Brain microvascular endothelial cell (primary cell): Measurements from ENCODE around the gene NENF.
A peak's percentile ranks its signal among the peaks of the same experiment; 100 is the strongest.

Experiments used
- DNase-seq: peaks from one replicate; pipeline ENCODE4 v3.0.0-alpha.2; 2020
- H3K27ac ChIP-seq: fragments of 250-450 bp; sonication (Bioruptor Pico); 2 replicates; pipeline ENCODE4 v1.5.1; 2020; ENCODE audit warnings: mild to moderate bottlenecking, moderate library complexity
- H3K27me3 ChIP-seq: fragments of 250-450 bp; sonication (Bioruptor Pico); replicated peaks from 2 replicates; pipeline ENCODE4 v1.5.1; 2020; ENCODE audit warnings: mild to moderate bottlenecking
- H3K36me3 ChIP-seq: fragments of 250-450 bp; sonication (Bioruptor Pico); replicated peaks from 2 replicates; pipeline ENCODE4 v1.5.1; 2020; ENCODE audit warnings: mild to moderate bottlenecking
- H3K4me3 ChIP-seq: 2 replicates; pipeline ENCODE4 v1.5.1; 2011; ENCODE audit warnings: low read depth, mild to moderate bottlenecking, control low read depth, low read length, moderate library complexity
- in situ Hi-C: cut with HindIII; loops from 2 replicates; pipeline ENCODE4 v1.10.0; 2017; ENCODE audit warnings: low sequenced_read_pairs, low pct_ligation_motif_present
- TF ChIP-seq, protein P1 (sequence below): IDR thresholded peaks from 2 replicates; pipeline ENCODE4 v1.5.1; 2011; ENCODE audit warnings: low read depth, mild to moderate bottlenecking, moderate library complexity, low read length, control low read depth, inconsistent platforms; ENCODE audit errors: missing control alignments

Gene NENF

DNA sequence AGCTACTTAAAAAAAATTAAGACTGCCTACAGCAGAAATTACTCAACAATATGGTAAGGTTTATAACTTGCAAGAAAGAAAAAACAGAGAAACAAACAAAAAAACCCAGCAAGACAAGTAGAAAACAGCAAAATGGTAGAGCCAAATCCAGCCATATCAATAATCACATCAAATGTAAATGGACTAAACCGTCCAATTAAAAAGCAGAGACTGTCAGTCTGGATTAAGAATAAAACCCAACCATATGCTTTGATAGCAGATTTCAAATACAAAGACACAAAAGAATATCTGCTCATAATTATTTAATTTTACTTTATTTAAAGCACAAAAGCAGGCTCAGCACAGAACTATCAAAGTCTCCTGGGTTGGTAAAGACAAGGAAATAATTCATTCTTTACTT lies 35.5 kb upstream of the NENF start:
- TF ChIP-seq, protein P1, sequence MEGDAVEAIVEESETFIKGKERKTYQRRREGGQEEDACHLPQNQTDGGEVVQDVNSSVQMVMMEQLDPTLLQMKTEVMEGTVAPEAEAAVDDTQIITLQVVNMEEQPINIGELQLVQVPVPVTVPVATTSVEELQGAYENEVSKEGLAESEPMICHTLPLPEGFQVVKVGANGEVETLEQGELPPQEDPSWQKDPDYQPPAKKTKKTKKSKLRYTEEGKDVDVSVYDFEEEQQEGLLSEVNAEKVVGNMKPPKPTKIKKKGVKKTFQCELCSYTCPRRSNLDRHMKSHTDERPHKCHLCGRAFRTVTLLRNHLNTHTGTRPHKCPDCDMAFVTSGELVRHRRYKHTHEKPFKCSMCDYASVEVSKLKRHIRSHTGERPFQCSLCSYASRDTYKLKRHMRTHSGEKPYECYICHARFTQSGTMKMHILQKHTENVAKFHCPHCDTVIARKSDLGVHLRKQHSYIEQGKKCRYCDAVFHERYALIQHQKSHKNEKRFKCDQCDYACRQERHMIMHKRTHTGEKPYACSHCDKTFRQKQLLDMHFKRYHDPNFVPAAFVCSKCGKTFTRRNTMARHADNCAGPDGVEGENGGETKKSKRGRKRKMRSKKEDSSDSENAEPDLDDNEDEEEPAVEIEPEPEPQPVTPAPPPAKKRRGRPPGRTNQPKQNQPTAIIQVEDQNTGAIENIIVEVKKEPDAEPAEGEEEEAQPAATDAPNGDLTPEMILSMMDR: no peak
- Histone ChIP-seq H3K27ac (no peak overlapping the region), H3K4me3 (no peak overlapping the region), H3K36me3 (no peaks in the 10 kb centered on the region), H3K27me3 (no peaks in the 10 kb centered on the region)
- in situ Hi-C loops: no loop called here
- no peak for DNase-seq

DNA sequence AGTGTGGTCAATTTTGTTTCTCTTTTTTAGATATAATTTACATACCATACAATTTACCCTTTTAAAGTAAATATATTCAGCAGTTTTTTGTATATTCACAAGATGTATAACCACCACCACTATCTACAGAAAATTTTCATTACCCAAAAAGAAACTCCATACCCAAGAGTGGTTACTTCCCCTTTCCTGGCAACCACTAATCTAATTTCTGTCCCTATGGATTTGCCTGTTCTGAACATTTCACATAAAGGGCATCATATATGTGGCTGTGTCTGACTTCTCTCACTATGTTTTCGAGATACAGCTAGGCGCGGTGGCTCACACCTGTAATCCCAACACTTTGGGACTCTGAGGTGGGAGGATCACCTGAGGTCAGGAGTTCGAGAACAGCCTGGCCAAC lies 31.7 kb upstream of the NENF start:
- Histone ChIP-seq H3K36me3 (peaks cover 4% of the 10 kb centered on the region), H3K27me3 (no peaks in the 10 kb centered on the region), H3K4me3 (no peak overlapping the region), H3K27ac (no peak overlapping the region)
- no peak for DNase-seq
- in situ Hi-C loops: no loop called here
- TF ChIP-seq, protein P1: no peak

DNA sequence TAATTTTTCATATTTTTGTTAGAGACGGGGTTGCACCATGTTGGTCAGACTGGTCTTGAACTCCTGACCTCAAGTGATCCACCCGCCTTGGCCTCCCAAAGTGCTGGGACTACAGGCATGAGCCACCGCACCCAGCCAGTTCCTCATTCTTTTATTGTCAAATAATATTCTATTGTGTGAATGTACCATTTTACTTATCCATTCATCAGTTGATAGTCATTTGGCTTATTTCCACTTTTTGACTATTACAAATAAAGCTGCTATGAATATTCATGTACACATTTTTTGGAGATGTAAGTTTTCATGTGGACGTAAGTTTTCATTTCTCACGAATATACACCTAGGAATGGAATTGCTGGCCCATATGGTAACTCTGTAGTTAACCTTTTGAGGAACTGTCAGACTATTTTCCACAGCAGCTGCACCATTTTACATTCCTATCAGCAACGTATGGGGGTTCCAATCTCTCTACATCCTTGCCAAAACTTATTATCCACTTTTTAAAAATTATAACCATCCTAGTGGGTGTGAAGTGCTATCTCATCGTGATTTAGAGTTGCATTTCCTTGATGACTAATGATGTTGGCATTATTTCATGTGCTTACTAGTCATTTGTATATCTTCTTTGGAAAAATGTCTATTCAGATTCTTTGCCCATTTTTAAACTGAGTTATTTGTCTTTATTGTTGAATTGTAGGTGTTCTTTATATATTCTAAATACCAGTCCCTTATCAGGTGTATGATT lies 30.7 kb upstream of the NENF start:
- no peak overlapping the region for H3K4me3 ChIP-seq
- peak overlapping the region; percentile 9 for H3K27ac ChIP-seq
- in situ Hi-C loops: no loop called here
- H3K36me3 ChIP-seq: peaks cover 4% of the 10 kb centered on the region
- TF ChIP-seq, protein P1: no peak
- DNase-seq: no peak
- H3K27me3 ChIP-seq: no peaks in the 10 kb centered on the region

DNA sequence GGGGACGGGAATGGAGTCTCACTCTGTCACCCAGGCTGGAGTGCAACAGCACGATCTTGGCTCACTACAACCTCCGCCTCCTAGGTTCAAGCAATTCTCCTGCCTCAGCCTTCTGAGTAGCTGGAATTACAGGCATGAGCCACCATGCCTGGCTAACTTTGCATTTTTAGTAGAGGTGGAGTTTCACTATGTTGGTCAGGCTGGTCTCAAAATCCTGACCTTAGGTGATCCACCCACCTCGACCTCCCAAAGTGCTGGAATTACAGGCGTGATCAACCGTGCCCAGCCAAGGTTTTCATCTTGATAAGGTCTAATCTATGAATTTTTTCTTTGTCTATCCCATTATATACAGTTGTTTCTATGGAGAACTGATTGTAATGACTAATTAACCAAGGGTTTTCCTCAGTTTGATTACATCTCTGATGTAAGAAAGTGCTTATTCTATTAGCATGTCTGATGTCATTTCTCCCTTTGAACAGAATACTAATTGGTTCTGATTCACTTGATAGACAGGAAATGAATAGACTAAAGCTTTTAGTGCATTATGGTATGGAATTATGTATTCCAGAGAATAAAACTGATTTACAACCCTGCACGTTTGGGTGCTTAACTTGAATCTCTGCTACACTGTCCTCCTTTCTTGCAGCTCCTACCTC lies 29.9 kb upstream of the NENF start:
- Histone ChIP-seq H3K4me3 (no peak overlapping the region), H3K36me3 (peaks cover 4% of the 10 kb centered on the region), H3K27me3 (no peaks in the 10 kb centered on the region), H3K27ac (no peak overlapping the region)
- TF ChIP-seq, protein P1: no peak
- no peak for DNase-seq
- in situ Hi-C loops: no loop called here

DNA sequence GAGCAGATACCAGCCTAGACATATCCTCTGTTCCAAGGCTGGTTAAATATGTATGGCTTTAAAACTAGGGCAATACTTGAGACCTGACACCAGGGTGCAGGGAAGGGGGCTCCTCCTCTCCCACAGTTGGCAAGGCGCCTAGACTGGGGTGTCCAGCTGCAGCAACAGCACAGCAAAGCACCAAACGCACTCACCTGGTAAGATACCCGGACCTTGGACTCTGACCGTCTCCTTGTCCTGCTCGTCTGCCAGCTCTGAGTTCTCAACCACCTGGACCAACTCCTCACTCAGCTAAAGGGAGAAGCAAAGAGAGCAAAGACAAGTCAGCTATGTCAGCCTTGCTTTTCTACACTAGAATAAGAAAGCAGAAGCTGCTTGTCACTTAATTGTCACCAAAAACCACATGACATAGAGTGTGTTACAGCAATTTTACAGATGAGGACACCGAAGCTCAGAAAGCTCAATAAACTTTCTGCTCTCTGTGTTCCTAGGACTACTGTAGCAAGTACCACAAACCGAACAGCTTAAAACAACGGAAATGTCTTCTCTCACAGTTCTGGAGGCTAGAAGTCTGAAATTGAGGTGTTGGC lies 22.4 kb upstream of the NENF start:
- in situ Hi-C loops: no loop called here
- H3K27ac ChIP-seq: no peak overlapping the region
- DNase-seq: no peak
- H3K36me3 ChIP-seq: peaks cover 18% of the 10 kb centered on the region
- H3K4me3 ChIP-seq: no peak overlapping the region
- H3K27me3 ChIP-seq: no peaks in the 10 kb centered on the region
- TF ChIP-seq, protein P1: no peak
